ENCODE data around the gene FNIP1. TPM values are rescaled to one million over a fixed set of nuclear protein-coding genes. Genes with fewer than 3 reads are reported as not detected.
"Not testable (repeated sequence)": the region's sequence is repeated elsewhere in the genome, so short reads cannot be mapped to it uniquely, and the experiment has no call there.

The FNIP1 gene
- total RNA-seq, 1 experiment from 2014 or later, result 16.4 TPM

DNA sequence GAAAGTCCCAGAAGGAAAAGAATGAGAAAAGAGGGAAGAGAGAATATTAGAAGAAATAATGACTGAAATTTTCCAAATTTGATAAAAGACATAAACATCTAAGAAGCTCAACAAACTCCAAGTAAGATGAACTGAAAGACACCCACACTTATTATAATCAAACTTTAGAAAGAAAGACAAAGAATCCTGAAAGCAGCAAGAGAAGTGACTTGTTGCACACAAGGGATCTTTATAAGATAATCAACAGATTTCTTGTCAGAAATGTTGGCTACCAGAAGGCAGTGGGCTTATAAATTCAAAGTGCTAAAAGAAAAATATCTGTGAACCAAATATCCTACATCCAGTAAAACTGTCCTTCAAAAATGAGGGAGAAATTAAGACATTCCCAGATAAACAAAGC, 49.0 kb upstream of the FNIP1 start:
- ChIA-PET CTCF (no interaction called here), POLR2A (no interaction called here), RAD21 (ENCODE audit: low non-redundant PET in 1 of 2, low total read pairs in 2 of 2, uncharacterized antibody in 2 of 2, unreplicated experiment in 2 of 2) (no interaction called here)
- Histone ChIP-seq H3K4me1 (ENCODE audit: control insufficient read depth in 1 of 2, insufficient read depth in 2 of 2, low read length in 2 of 2) (no peaks in the 10 kb centered on the region), H3K4me3 (replicated peaks in 1 of 2; ENCODE audit: low read depth in 1 of 2, low read length in 2 of 2) (no peak overlapping the region), H4K20me1 (ENCODE audit: insufficient read depth) (no peaks in the 10 kb centered on the region), H3K9me2 (ENCODE audit: insufficient read depth) (no peaks in the 10 kb centered on the region), H3K79me2 (ENCODE audit: insufficient read depth, low read length) (no peaks in the 10 kb centered on the region), H2AFZ (ENCODE audit: low read depth, low read length, poor library complexity, severe bottlenecking) (no peak overlapping the region), H3K9ac (ENCODE audit: low read length) (no peak overlapping the region), H3K4me2 (ENCODE audit: low read length) (no peak overlapping the region), H3K9me3 (ENCODE audit: control insufficient read depth in 1 of 2, insufficient read depth in 1 of 2, low read depth in 1 of 2, low read length in 2 of 2) (peaks cover 0 to 13% of the 10 kb centered on the region in 2 experiments; a peak in 2 of 4 replicates), H3K27me3 (ENCODE audit: insufficient read depth, low read length) (no peaks in the 10 kb centered on the region), H3K36me3 (ENCODE audit: control insufficient read depth in 1 of 2, insufficient read depth in 2 of 2, low read length in 2 of 2) (no peaks in the 10 kb centered on the region), H3K27ac (ENCODE audit: low read depth, low read length) (no peak overlapping the region)
- DNase-seq (ENCODE audit: low read depth, low spot score), result no peak
- no peak for TF ChIP-seq ZNF274 (IDR thresholded peaks at IDR 0.05; ENCODE audit: low read depth, low read length)
- TF ChIP-seq CBX3 (IDR thresholded peaks at IDR 0.05; ENCODE audit: low read depth), result 0 out of 2 replicates have a peak, but pooled peaks have one; percentile 20
- TF ChIP-seq SP1 (IDR thresholded peaks at IDR 0.05; ENCODE audit: low read depth), result no peak
- no peak for TF ChIP-seq EZH2phosphoT487 (IDR thresholded peaks at IDR 0.05; ENCODE audit: borderline replicate concordance)
- TF ChIP-seq, protein P1, sequence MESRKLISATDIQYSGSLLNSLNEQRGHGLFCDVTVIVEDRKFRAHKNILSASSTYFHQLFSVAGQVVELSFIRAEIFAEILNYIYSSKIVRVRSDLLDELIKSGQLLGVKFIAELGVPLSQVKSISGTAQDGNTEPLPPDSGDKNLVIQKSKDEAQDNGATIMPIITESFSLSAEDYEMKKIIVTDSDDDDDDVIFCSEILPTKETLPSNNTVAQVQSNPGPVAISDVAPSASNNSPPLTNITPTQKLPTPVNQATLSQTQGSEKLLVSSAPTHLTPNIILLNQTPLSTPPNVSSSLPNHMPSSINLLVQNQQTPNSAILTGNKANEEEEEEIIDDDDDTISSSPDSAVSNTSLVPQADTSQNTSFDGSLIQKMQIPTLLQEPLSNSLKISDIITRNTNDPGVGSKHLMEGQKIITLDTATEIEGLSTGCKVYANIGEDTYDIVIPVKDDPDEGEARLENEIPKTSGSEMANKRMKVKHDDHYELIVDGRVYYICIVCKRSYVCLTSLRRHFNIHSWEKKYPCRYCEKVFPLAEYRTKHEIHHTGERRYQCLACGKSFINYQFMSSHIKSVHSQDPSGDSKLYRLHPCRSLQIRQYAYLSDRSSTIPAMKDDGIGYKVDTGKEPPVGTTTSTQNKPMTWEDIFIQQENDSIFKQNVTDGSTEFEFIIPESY (IDR thresholded peaks at IDR 0.05; ENCODE audit: extremely low read depth, insufficient replicate concordance, low read length), result no peak
- ATAC-seq, result no peak
- intact Hi-C loops (cut with micrococcal nuclease), result no loop called here
- no TSS peak for BruUV-seq (replicated peaks)

DNA sequence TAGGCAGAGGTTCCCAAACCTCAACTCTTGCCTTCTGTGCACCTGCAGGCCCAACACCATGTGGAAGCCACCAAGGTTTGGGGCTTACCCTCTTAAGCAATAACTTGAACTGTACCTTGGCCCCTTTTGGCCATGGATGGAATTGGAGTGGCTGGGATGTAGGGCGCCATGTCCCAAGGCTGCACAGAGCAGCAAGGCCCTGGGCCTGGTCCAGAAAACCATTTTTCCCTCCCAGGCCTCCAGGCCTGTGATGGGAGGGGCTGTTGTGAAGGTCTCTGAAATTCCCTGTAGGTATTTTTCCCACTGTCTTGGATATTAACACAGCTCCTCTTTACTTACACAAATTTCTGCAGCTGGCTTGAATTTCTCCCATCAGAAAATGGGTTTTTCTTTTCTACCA, 46.2 kb upstream of the FNIP1 start:
- H3K9me3 ChIP-seq (ENCODE audit: control insufficient read depth in 1 of 2, insufficient read depth in 1 of 2, low read depth in 1 of 2, low read length in 2 of 2); H3K4me2 ChIP-seq (ENCODE audit: low read length); CTCF ChIA-PET; H3K9ac ChIP-seq (ENCODE audit: low read length); intact Hi-C loops (cut with micrococcal nuclease); BruUV-seq (replicated peaks); POLR2A ChIA-PET; H3K4me3 ChIP-seq (replicated peaks in 1 of 2; ENCODE audit: low read depth in 1 of 2, low read length in 2 of 2); H3K27ac ChIP-seq (ENCODE audit: low read depth, low read length); H3K9me2 ChIP-seq (ENCODE audit: insufficient read depth); H3K27me3 ChIP-seq (ENCODE audit: insufficient read depth, low read length); H2AFZ ChIP-seq (ENCODE audit: low read depth, low read length, poor library complexity, severe bottlenecking); H4K20me1 ChIP-seq (ENCODE audit: insufficient read depth); H3K79me2 ChIP-seq (ENCODE audit: insufficient read depth, low read length); RAD21 ChIA-PET (ENCODE audit: low non-redundant PET in 1 of 2, low total read pairs in 2 of 2, uncharacterized antibody in 2 of 2, unreplicated experiment in 2 of 2); H3K36me3 ChIP-seq (ENCODE audit: control insufficient read depth in 1 of 2, insufficient read depth in 2 of 2, low read length in 2 of 2); DNase-seq (ENCODE audit: low read depth, low spot score); ATAC-seq; H3K4me1 ChIP-seq (ENCODE audit: control insufficient read depth in 1 of 2, insufficient read depth in 2 of 2, low read length in 2 of 2): not testable (repeated sequence)

DNA sequence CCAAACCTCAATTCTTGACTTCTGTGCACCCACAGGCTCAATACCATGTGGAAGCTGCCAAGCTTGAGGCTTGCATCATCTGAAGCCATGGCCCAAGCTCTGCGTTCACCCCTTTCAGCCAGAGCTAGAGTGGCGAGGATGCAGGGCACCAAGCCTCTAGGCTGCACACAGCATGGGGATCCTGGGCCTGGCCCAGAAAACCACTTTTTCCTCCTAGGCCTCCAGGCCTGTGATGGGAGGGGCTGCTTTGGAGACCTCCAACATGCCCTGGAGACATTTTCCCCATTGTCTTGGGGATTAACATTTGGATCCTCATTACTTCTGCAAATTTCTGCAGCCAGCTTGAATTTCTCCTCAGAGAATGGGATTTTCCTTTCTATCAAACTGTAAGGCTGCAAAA, 35.9 kb upstream of the FNIP1 start:
- H3K9me3 ChIP-seq (ENCODE audit: control insufficient read depth in 1 of 2, insufficient read depth in 1 of 2, low read depth in 1 of 2, low read length in 2 of 2); DNase-seq (ENCODE audit: low read depth, low spot score); CTCF ChIA-PET; H3K4me1 ChIP-seq (ENCODE audit: control insufficient read depth in 1 of 2, insufficient read depth in 2 of 2, low read length in 2 of 2); H3K27ac ChIP-seq (ENCODE audit: low read depth, low read length); H4K20me1 ChIP-seq (ENCODE audit: insufficient read depth); ATAC-seq; H3K4me3 ChIP-seq (replicated peaks in 1 of 2; ENCODE audit: low read depth in 1 of 2, low read length in 2 of 2); H3K27me3 ChIP-seq (ENCODE audit: insufficient read depth, low read length); H3K4me2 ChIP-seq (ENCODE audit: low read length); H3K36me3 ChIP-seq (ENCODE audit: control insufficient read depth in 1 of 2, insufficient read depth in 2 of 2, low read length in 2 of 2); H3K9me2 ChIP-seq (ENCODE audit: insufficient read depth); intact Hi-C loops (cut with micrococcal nuclease); H3K9ac ChIP-seq (ENCODE audit: low read length); POLR2A ChIA-PET; H2AFZ ChIP-seq (ENCODE audit: low read depth, low read length, poor library complexity, severe bottlenecking); H3K79me2 ChIP-seq (ENCODE audit: insufficient read depth, low read length); RAD21 ChIA-PET (ENCODE audit: low non-redundant PET in 1 of 2, low total read pairs in 2 of 2, uncharacterized antibody in 2 of 2, unreplicated experiment in 2 of 2); BruUV-seq (replicated peaks): not testable (repeated sequence)

Data from HCT116 (cell line).